NCI-H526 (cell line): Measurements from ENCODE around the gene SLC12A3.
A peak's percentile ranks its signal among the peaks of the same experiment; 100 is the strongest.
"Not testable (repeated sequence)": the region's sequence is repeated elsewhere in the genome, so short reads cannot be mapped to it uniquely, and the experiment has no call there.

Experiments
- DNase-seq, 2 experiments: peaks; one replicate each; lab custom pipeline; 2025; lab: John Stamatoyannopoulos, UW

SLC12A3 gene

GRCh38 chr16:56868766-56869165, 3.8 kb downstream of the SLC12A3 start:
- not testable (repeated sequence) for DNase-seq

- DNase-seq: no peak
Observed at GRCh38 chr16:56869513-56870275, 4.7 kb downstream of the SLC12A3 start.

GRCh38 chr16:56870276-56870888, 5.4 kb downstream of the SLC12A3 start:
- DNase-seq: no peak

GRCh38 chr16:56871172-56871593, 6.2 kb downstream of the SLC12A3 start:
- no peak for DNase-seq

- DNase-seq: no peak
Observed at GRCh38 chr16:56872863-56873391, 7.9 kb downstream of the SLC12A3 start.

GRCh38 chr16:56874800-56875199, 9.8 kb downstream of the SLC12A3 start:
- DNase-seq: peak in 1 of 2 experiments; percentile 8

GRCh38 chr16:56876048-56876447, 11.0 kb downstream of the SLC12A3 start:
- no peak for DNase-seq

- DNase-seq: no peak
Observed at GRCh38 chr16:56877486-56878182, 12.6 kb downstream of the SLC12A3 start.

GRCh38 chr16:56878282-56878854, 13.4 kb downstream of the SLC12A3 start:
- DNase-seq: no peak

GRCh38 chr16:56879276-56879675, 14.3 kb downstream of the SLC12A3 start:
- no peak for DNase-seq

- DNase-seq: no peak
Observed at GRCh38 chr16:56880176-56880575, 15.2 kb downstream of the SLC12A3 start.

- no peak for DNase-seq
Observed at GRCh38 chr16:56880685-56881084, 15.7 kb downstream of the SLC12A3 start.

- DNase-seq: no peak
Observed at GRCh38 chr16:56882077-56882800, 17.2 kb downstream of the SLC12A3 start.

GRCh38 chr16:56883586-56883985, 18.6 kb downstream of the SLC12A3 start:
- no peak for DNase-seq

GRCh38 chr16:56884026-56884582, 19.1 kb downstream of the SLC12A3 start:
- DNase-seq: no peak

- not testable (repeated sequence) for DNase-seq
Observed at GRCh38 chr16:56884929-56885328, 19.9 kb downstream of the SLC12A3 start.

GRCh38 chr16:56885446-56886162, 20.6 kb downstream of the SLC12A3 start:
- DNase-seq: no peak

- no peak for DNase-seq
Observed at GRCh38 chr16:56886296-56886695, 21.3 kb downstream of the SLC12A3 start.

- no peak for DNase-seq
Observed at GRCh38 chr16:56886826-56887225, 21.8 kb downstream of the SLC12A3 start.

- no peak for DNase-seq
Observed at GRCh38 chr16:56888806-56889205, 23.8 kb downstream of the SLC12A3 start.

- no peak for DNase-seq
Observed at GRCh38 chr16:56889206-56889605, 24.2 kb downstream of the SLC12A3 start.
